Natural killer cell treated with Interleukin-12 subunit alpha and Interleukin-12 subunit beta and Interleukin-15 and Interleukin-18, amount 100 ng/mL, for 72 hours (primary cell): Measurements from ENCODE around the gene NPAS3. TPM values are rescaled to one million over a fixed set of nuclear protein-coding genes. Genes with fewer than 3 reads are reported as not detected.

Experiments used
- ATAC-seq, 2 donors: fragments of 150-1000 bp; cut with Tn5 transposase in 1 of 2; sonication (Bioruptor Pico), chemical (Tn5 transposase) in 1 of 2; 2 replicates each; pipeline ENCODE4 v1.10.0; 2021
- DNase-seq: peaks from one replicate; pipeline ENCODE4 v3.0.0; 2022; ENCODE audit warnings: low spot score
- H3K27ac Mint-ChIP-seq, 2 donors: 1 replicate in 1 of 2; 2 replicates in 1 of 2; pipeline ENCODE4 v1.8.0; 2022; ENCODE audit warnings: mixed read lengths in 2 of 2, mild to moderate bottlenecking in 1 of 2, moderate library complexity in 1 of 2
- H3K27me3 Mint-ChIP-seq, 2 donors: 1 replicate in 1 of 2; 2 replicates in 1 of 2; pipeline ENCODE4 v1.8.0; 2022; ENCODE audit warnings: mixed read lengths in 2 of 2
- H3K36me3 Mint-ChIP-seq: one replicate; pipeline ENCODE4 v1.8.0; 2022; ENCODE audit warnings: mixed read lengths
- H3K4me1 Mint-ChIP-seq, 2 donors: 1 replicate in 1 of 2; 2 replicates in 1 of 2; pipeline ENCODE4 v1.8.0; 2022; ENCODE audit warnings: low read depth in 2 of 2, mixed read lengths in 2 of 2, mild to moderate bottlenecking in 1 of 2
- H3K4me3 Mint-ChIP-seq: one replicate; pipeline ENCODE4 v1.8.0; 2022; ENCODE audit warnings: mixed read lengths
- H3K9me3 Mint-ChIP-seq: 2 replicates; pipeline ENCODE4 v1.8.0; 2022; ENCODE audit warnings: mixed read lengths
- total RNA-seq, 2 donors: library from RNA; stranded (reverse); gene quantifications; one replicate each; pipeline ENCODE4 v1.2.3, GENCODE V29; 2022

The NPAS3 gene
- total RNA-seq, 2 donors from 2014 or later: not detected

GRCh38 chr14:33413381-33413780 lies 474.7 kb downstream of the NPAS3 start:
- Mint-ChIP-seq H3K4me1 (no peaks in the 10 kb centered on the region), H3K9me3 (peaks cover 8% of the 10 kb centered on the region), H3K4me3 (no peak overlapping the region), H3K36me3 (no peaks in the 10 kb centered on the region), H3K27ac (no peak overlapping the region), H3K27me3 (peaks cover 0 to 4% of the 10 kb centered on the region in 2 donors)
- ATAC-seq (no peak), DNase-seq (no peak)

DNA sequence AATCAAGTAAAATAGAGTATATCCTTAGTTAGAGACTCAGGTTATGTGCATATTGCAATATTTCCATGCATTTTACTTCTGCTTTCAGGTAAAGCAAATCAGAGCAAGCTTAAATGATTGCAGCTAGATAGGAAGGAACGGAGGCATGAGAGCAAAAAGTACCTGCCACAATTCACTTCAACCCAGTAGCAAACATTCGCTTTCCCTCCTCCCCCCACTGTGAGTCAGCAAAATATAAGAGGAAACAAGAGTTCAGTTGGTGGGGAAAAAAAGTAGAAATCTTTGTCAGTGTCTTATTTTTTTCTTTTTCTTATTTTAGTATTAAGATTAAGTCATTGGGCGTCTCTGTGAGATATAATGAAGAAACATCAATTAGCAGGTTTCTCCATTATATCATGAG lies 475.4 kb downstream of the NPAS3 start:
- ATAC-seq (no peak), DNase-seq (no peak)
- Mint-ChIP-seq H3K4me3 (no peak overlapping the region), H3K4me1 (no peaks in the 10 kb centered on the region), H3K9me3 (peaks cover 8% of the 10 kb centered on the region), H3K36me3 (no peaks in the 10 kb centered on the region), H3K27ac (no peak overlapping the region), H3K27me3 (peaks cover 0 to 4% of the 10 kb centered on the region in 2 donors)

- Mint-ChIP-seq H3K36me3 (no peaks in the 10 kb centered on the region), H3K9me3 (no peaks in the 10 kb centered on the region), H3K27ac (no peak overlapping the region), H3K27me3 (no peaks in the 10 kb centered on the region), H3K4me1 (no peaks in the 10 kb centered on the region), H3K4me3 (no peak overlapping the region)
- ATAC-seq (no peak), DNase-seq (no peak)
Observed at GRCh38 chr14:33420051-33420627, 481.5 kb downstream of the NPAS3 start.

- no peaks in the 10 kb centered on the region for H3K27me3 Mint-ChIP-seq
- no peaks in the 10 kb centered on the region for H3K4me1 Mint-ChIP-seq
- peaks cover 2% of the 10 kb centered on the region for H3K9me3 Mint-ChIP-seq
- no peak overlapping the region for H3K4me3 Mint-ChIP-seq
- no peak overlapping the region for H3K27ac Mint-ChIP-seq
- DNase-seq: no peak
- no peaks in the 10 kb centered on the region for H3K36me3 Mint-ChIP-seq
- ATAC-seq: no peak
Observed at GRCh38 chr14:33430414-33431035, 491.8 kb downstream of the NPAS3 start.

DNA sequence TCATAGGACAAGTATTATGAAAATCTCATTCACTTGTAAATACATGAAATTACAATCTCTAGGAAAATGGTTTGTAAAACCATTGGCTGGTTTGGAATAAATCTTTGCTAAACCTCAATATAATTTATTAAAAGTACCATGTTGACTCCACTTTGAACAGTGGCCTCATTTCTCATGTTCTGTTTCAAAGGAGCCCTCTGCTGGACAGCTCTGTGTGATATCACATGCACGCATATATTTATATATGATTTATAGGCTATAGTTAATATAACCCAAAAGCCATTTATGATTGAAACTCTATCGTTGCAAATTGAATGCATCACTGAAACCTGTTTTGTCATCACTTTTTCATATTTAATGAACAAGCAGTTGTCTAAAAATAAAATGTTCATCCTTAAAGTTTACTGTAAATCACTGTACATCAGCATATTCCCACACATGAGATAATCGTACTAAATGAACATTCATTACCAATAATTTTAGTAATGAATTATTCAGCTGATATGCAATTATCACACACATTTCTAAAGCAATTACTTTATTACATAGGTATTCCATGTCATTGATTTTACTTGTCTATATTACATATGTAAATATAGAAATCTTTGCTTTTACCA lies 493.8 kb downstream of the NPAS3 start:
- ATAC-seq (no peak), DNase-seq (no peak)
- no peak overlapping the region for H3K4me3 Mint-ChIP-seq
- H3K4me1 Mint-ChIP-seq: peaks cover 0 to 8% of the 10 kb centered on the region in 2 donors
- no peaks in the 10 kb centered on the region for H3K27me3 Mint-ChIP-seq
- H3K9me3 Mint-ChIP-seq: peaks cover 2% of the 10 kb centered on the region
- H3K36me3 Mint-ChIP-seq: no peaks in the 10 kb centered on the region
- no peak overlapping the region for H3K27ac Mint-ChIP-seq

DNA sequence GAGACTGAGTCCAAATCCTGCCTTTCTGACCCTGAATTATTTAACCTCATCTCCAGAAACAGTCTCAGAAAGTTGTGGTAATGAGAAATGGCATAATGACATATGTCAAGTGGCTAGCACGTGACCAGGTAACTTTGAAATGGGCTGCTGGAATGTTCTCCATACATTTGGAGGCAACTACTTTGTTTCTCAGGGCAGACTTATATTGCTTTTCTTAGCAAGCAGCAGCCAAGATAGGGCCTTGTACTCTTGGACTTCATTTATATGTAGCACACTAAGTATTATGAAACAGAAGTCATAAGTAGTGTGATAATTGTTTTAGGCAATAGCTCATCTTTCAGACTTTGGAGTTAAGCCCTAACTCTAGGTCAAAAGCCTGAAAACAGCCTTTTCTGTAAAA lies 494.7 kb downstream of the NPAS3 start:
- Mint-ChIP-seq H3K4me1 (peaks cover 0 to 8% of the 10 kb centered on the region in 2 donors), H3K4me3 (no peak overlapping the region), H3K36me3 (no peaks in the 10 kb centered on the region), H3K9me3 (peaks cover 2% of the 10 kb centered on the region), H3K27ac (no peak overlapping the region), H3K27me3 (no peaks in the 10 kb centered on the region)
- ATAC-seq (no peak), DNase-seq (no peak)

- Mint-ChIP-seq H3K27ac (no peak overlapping the region), H3K4me3 (no peak overlapping the region), H3K36me3 (no peaks in the 10 kb centered on the region), H3K4me1 (peaks cover 0 to 8% of the 10 kb centered on the region in 2 donors), H3K27me3 (no peaks in the 10 kb centered on the region), H3K9me3 (peaks cover 2% of the 10 kb centered on the region)
- DNase-seq (no peak), ATAC-seq (no peak)
Observed at GRCh38 chr14:33435911-33436689, 497.4 kb downstream of the NPAS3 start.

DNA sequence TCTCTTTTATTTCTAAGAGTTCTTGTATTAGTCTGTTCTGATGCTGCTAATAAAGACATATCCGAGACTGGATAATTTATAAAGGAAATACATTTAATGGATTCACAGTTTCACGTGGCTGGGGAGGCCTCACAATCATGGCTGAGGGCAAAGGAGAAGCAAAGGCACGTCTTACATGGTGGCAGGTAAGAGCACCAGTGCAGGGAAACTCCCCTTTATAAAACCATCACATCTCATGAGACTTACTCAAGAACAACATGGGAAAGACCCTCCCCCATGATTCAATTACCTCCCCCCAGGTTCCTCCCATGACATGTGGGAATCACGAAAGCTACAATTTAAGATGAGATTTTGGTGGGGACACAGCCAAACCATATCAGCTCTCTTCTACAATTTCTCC lies 503.0 kb downstream of the NPAS3 start:
- DNase-seq (no peak), ATAC-seq (no peak)
- Mint-ChIP-seq H3K27me3 (no peaks in the 10 kb centered on the region), H3K4me1 (peaks cover 0 to 2% of the 10 kb centered on the region in 2 donors), H3K27ac (no peak overlapping the region), H3K9me3 (no peaks in the 10 kb centered on the region), H3K4me3 (no peak overlapping the region), H3K36me3 (no peaks in the 10 kb centered on the region)

DNA sequence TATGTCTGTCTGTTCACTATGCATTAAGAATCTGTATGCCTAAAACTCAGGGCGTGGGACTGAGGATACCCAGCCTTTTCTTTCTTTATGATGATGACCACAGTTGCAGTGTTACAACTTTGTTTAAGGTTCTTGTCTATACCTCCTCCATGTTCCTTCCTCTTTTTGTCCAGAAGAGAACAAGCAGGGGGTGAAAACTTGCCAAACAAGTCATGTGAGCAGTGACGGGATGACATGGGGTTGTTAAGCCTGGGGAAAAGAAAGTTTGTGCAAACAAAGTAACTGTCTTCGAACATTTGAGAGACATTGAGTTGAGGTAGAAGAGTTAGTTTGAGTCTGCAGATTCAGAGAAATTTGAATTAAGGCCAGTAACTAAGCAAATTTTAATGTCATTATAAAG lies 505.5 kb downstream of the NPAS3 start:
- no peak overlapping the region for H3K4me3 Mint-ChIP-seq
- H3K27ac Mint-ChIP-seq: no peak overlapping the region
- no peaks in the 10 kb centered on the region for H3K27me3 Mint-ChIP-seq
- no peaks in the 10 kb centered on the region for H3K36me3 Mint-ChIP-seq
- ATAC-seq (no peak), DNase-seq (no peak)
- H3K9me3 Mint-ChIP-seq: no peaks in the 10 kb centered on the region
- H3K4me1 Mint-ChIP-seq: no peaks in the 10 kb centered on the region

DNA sequence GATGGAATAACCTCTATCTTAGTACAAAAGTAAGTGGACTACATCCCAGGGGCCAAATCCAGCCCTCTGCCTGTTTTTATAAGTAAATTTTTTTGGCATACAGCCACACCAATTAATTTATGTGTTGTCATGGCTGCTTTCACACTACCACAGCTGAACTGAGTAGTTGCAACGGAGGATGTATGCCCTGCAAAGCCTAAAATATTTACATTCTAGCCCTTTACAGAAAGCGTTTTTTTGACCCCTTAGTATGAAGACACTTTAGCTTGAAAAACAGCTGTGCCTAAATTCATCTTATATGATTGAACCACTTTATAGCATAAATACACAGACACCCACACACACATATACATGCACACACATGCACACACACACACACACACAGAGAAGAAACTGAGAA lies 510.6 kb downstream of the NPAS3 start:
- no peak overlapping the region for H3K4me3 Mint-ChIP-seq
- DNase-seq: no peak
- no peaks in the 10 kb centered on the region for H3K36me3 Mint-ChIP-seq
- ATAC-seq: no peak
- H3K4me1 Mint-ChIP-seq: peaks cover 0 to under 1% of the 10 kb centered on the region in 2 donors
- no peak overlapping the region for H3K27ac Mint-ChIP-seq
- no peaks in the 10 kb centered on the region for H3K9me3 Mint-ChIP-seq
- H3K27me3 Mint-ChIP-seq: no peaks in the 10 kb centered on the region

- Mint-ChIP-seq H3K4me1 (peaks cover 0 to 6% of the 10 kb centered on the region in 2 donors), H3K36me3 (no peaks in the 10 kb centered on the region), H3K9me3 (peaks cover 4% of the 10 kb centered on the region), H3K4me3 (no peak overlapping the region), H3K27me3 (no peaks in the 10 kb centered on the region), H3K27ac (no peak overlapping the region)
- ATAC-seq: no peak
- DNase-seq: no peak
Observed at GRCh38 chr14:33449703-33450395, 511.2 kb downstream of the NPAS3 start.

DNA sequence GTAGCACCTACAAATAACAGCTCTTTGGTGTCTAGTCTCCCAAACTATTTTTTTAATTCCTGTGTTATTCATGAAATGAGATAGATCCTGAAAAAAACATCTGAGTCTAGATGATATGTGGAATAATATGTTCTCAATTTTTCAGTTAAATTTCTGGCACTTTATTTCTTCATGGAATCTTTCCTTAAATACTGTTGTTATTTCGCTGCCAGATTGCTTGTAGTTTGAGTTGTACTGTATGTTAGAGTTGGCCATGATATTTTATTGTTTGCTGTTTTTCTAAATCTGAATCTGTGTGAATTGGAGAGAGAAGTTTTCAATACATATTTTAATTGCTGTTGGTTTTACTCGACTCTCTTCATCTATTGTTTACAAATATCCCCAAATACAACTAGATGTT lies 511.7 kb downstream of the NPAS3 start:
- Mint-ChIP-seq H3K9me3 (peaks cover 4% of the 10 kb centered on the region), H3K4me1 (peaks cover 0 to 6% of the 10 kb centered on the region in 2 donors), H3K27me3 (no peaks in the 10 kb centered on the region), H3K27ac (no peak overlapping the region), H3K4me3 (no peak overlapping the region), H3K36me3 (no peaks in the 10 kb centered on the region)
- no peak for ATAC-seq
- no peak for DNase-seq

DNA sequence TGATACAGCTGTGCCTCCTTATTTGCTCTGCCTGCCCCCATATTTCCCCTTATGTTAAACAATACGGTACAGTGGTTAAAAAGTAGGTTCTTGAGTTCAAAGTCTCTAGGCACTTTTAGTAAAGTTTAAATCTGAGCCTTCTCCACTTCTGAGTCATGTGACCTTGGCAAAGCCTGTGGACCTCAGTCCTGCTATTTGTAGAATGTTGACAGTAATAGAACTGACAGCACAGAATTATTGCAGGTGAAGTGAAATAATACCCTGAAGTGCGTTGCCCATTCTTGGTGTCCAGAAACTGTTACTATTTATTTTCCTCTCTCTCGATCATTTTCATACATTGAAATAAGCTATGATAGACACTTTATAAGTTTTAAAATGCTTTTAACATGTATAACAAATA lies 512.5 kb downstream of the NPAS3 start:
- Mint-ChIP-seq H3K36me3 (no peaks in the 10 kb centered on the region), H3K4me3 (no peak overlapping the region), H3K9me3 (peaks cover 4% of the 10 kb centered on the region), H3K27me3 (no peaks in the 10 kb centered on the region), H3K27ac (no peak overlapping the region), H3K4me1 (peaks cover 0 to 6% of the 10 kb centered on the region in 2 donors)
- DNase-seq (no peak), ATAC-seq (no peak)
